Testis (tissue), 2 donors: Measurements from ENCODE around the gene REPS2.

Experiments
- POLR2A ChIP-seq: fragments of 450-650 bp; IDR thresholded peaks from one replicate; pipeline ENCODE4 v1.6.1; 2017; ENCODE audit warnings: antibody characterized with exemption, mild to moderate bottlenecking, moderate library complexity
- TF ChIP-seq, protein P1 (sequence below), 3 experiments: fragments of 450-650 bp in 2 of 3; fragments of 200-600 bp in 1 of 3; sonication (generic) in 1 of 3; IDR thresholded peaks; one replicate each; pipeline ENCODE4 v1.5.1; 2016 to 2019; ENCODE audit warnings: antibody characterized with exemption in 3 of 3, mild to moderate bottlenecking in 2 of 3, moderate library complexity in 1 of 3

DNA sequence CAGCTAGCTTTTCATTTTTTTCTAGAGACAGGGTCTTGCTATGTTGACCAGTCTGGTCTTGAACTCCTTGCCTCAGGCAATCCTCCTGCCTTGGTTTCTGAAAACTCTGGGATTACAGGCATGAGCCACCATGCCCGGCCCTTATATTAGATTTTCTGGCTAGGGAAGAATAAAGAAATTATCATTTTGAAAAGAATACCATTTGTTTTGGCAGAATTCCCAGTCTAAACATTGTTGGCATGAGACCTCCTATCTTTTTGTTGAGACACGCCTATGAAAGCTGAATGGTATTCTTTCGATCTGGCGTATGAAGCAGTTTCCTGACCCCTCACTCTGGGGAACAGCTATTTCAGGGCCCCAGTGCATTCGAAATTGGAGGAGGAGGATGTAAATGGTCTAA is 107.0 kb downstream of the REPS2 start:
- TF ChIP-seq, protein P1, sequence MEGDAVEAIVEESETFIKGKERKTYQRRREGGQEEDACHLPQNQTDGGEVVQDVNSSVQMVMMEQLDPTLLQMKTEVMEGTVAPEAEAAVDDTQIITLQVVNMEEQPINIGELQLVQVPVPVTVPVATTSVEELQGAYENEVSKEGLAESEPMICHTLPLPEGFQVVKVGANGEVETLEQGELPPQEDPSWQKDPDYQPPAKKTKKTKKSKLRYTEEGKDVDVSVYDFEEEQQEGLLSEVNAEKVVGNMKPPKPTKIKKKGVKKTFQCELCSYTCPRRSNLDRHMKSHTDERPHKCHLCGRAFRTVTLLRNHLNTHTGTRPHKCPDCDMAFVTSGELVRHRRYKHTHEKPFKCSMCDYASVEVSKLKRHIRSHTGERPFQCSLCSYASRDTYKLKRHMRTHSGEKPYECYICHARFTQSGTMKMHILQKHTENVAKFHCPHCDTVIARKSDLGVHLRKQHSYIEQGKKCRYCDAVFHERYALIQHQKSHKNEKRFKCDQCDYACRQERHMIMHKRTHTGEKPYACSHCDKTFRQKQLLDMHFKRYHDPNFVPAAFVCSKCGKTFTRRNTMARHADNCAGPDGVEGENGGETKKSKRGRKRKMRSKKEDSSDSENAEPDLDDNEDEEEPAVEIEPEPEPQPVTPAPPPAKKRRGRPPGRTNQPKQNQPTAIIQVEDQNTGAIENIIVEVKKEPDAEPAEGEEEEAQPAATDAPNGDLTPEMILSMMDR (IDR thresholded peaks at IDR 0.05), result no peak
- no peak for TF ChIP-seq POLR2A
